AG04450 (cell line): ENCODE results near the gene PDE4D. TPM values are rescaled to one million over a fixed set of nuclear protein-coding genes. Genes with fewer than 3 reads are reported as not detected.

Source experiments
- CTCF ChIA-PET: fragments of 300-600, 350-600 bp; formaldehyde crosslinking; extraction: SDS; loops from one replicate; lab custom pipeline; 2022; ENCODE audit warnings: antibody characterized with exemption, inconsistent platforms; lab: Charles Lee
- POLR2A ChIA-PET: fragments of 350-600 bp; formaldehyde crosslinking; extraction: SDS; loops from one replicate; lab custom pipeline; 2021; ENCODE audit warnings: antibody characterized with exemption, inconsistent platforms; lab: Yijun Ruan, JAX
- DNase-seq: peaks from one replicate; pipeline ENCODE4 v3.0.0-alpha.2; 2011; ENCODE audit warnings: low read depth, low spot score
- H3K27ac ChIP-seq: one replicate; pipeline ENCODE4 v1.5.1; 2012; ENCODE audit warnings: low read depth, low read length, control low read depth
- H3K27me3 ChIP-seq: one replicate; pipeline ENCODE4 v1.6.0; 2012; ENCODE audit warnings: low read length; ENCODE audit not compliant: control insufficient read depth, insufficient read depth
- H3K4me3 ChIP-seq: 2 replicates; pipeline ENCODE4 v1.5.1; 2011; ENCODE audit warnings: mild to moderate bottlenecking, low read depth, low read length, control low read depth
- H3K9me3 ChIP-seq: 2 replicates; pipeline ENCODE4 v1.5.1; 2012; ENCODE audit warnings: low read length; ENCODE audit not compliant: control insufficient read depth, insufficient read depth
- polyA plus RNA-seq: library from polyadenylated mRNA; depleted of rRNA; stranded (reverse); fragments of >200 nt; gene quantifications from 2 replicates; pipeline ENCODE4 v1.2.3, GENCODE V29; 2011
- TF ChIP-seq, protein P1 (sequence below): IDR thresholded peaks from 2 replicates; pipeline ENCODE4 v1.5.1; 2011; ENCODE audit warnings: low read depth, low read length, control low read depth, inconsistent platforms

The PDE4D gene
- polyA plus RNA-seq, 1 experiment: 12.0 TPM

DNA sequence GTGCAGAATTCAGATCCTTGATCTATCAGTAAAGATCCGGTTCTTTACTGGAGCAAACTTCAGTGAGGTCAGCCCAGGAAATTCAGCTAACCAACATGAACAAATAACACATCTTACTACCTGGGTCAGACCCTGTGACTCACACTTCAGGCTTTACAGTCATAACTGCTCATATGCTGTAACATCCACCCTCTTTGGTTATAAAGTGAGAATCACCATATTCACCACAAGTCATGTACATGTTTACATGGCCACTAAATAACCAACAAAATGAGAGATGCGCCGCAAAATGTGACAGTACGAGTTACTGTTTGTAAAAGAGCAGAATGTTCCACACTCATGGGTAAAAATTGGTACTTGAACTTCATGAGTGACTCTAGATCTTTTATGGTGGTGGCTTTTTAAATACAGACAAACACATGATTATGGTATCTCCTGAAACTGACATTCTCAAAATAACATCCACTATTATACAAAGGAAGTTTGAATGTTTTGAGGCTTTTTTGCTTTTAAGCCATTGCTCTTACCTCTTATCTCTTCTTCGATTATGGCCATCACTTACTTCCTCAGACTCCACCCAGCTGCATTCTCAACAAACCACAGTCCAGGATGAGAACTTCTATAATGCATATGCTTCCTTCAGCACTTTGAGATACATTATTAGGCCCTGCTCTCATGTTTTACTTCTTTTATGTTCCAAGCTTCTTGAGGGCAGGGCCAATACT, 794.1 kb downstream of the PDE4D start:
- Histone ChIP-seq H3K9me3 (no peaks in the 10 kb centered on the region), H3K27me3 (no peaks in the 10 kb centered on the region), H3K27ac (no peak overlapping the region), H3K4me3 (no peak overlapping the region)
- TF ChIP-seq, protein P1, sequence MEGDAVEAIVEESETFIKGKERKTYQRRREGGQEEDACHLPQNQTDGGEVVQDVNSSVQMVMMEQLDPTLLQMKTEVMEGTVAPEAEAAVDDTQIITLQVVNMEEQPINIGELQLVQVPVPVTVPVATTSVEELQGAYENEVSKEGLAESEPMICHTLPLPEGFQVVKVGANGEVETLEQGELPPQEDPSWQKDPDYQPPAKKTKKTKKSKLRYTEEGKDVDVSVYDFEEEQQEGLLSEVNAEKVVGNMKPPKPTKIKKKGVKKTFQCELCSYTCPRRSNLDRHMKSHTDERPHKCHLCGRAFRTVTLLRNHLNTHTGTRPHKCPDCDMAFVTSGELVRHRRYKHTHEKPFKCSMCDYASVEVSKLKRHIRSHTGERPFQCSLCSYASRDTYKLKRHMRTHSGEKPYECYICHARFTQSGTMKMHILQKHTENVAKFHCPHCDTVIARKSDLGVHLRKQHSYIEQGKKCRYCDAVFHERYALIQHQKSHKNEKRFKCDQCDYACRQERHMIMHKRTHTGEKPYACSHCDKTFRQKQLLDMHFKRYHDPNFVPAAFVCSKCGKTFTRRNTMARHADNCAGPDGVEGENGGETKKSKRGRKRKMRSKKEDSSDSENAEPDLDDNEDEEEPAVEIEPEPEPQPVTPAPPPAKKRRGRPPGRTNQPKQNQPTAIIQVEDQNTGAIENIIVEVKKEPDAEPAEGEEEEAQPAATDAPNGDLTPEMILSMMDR: no peak
- CTCF ChIA-PET: no interaction called here
- peak; percentile 50 for DNase-seq
- POLR2A ChIA-PET: no interaction called here

DNA sequence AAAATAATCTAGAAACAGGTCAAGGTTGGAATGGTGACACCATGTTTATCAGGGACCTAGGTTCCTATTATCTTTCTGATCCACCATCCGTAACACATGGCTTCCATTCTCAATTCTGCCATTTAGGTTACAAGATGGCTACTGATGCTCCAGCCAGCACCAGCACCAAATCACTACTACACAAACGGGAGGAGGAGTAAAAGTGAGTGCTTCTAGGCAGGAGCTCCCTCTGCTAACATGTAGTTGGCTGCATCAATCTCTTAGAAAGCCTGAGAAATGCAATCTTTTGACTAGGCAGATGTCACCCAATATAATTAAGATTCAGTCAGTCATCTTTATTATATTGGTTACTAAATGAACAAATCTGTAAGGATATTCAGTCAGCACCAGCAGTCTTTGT, 794.8 kb downstream of the PDE4D start:
- ChIA-PET POLR2A (no interaction called here), CTCF (interaction anchor here (1.0 kb wide), 1 partner anchor 64 kb away, joined by 3 read pairs; no protein-coding TSS in a partner anchor)
- DNase-seq: no peak
- Histone ChIP-seq H3K9me3 (no peaks in the 10 kb centered on the region), H3K27me3 (no peaks in the 10 kb centered on the region), H3K4me3 (no peak overlapping the region), H3K27ac (no peak overlapping the region)
- TF ChIP-seq, protein P1: no peak

DNA sequence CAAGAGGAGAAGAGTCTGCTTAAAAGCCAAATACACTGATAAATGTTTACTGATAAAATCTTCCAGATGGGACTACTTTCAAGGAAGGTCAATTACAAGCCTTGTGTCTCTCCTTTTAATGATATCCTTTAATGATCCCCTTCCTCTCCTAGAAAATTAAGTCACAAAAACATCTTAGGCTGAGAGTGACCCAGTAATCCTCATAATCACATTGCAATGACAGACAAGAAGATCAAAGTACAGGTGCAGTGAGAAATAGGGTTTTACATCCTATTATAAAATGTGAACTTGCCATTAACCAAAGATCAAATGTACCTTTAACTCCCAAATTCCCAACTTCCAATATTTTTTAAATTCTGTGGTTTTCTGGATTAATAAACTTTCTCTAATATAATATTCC, 795.8 kb downstream of the PDE4D start:
- no peak for DNase-seq
- TF ChIP-seq, protein P1: no peak
- no peak overlapping the region for H3K4me3 ChIP-seq
- no peaks in the 10 kb centered on the region for H3K9me3 ChIP-seq
- CTCF ChIA-PET: interaction anchor here (1.0 kb wide), 1 partner anchor 63 kb away, joined by 3 read pairs; no protein-coding TSS in a partner anchor
- POLR2A ChIA-PET: no interaction called here
- H3K27me3 ChIP-seq: no peaks in the 10 kb centered on the region
- H3K27ac ChIP-seq: no peak overlapping the region

DNA sequence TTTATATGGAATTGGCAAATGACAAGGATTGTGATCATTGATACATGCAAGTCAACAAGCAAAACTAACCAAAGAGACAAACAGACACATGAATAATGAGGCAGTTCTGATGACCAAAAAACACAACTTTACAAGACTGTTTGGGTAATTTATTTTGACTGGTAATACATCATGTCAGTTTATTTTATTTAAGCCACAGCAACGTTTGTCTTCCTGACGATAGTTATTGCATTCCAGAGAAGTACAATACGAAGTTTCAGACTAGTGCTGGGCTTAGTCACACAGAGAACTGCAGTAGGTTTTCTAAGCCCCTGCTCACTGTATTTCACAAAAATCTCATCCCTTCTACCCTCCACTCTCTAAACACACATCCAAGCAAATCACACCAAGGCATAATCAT, 796.4 kb downstream of the PDE4D start:
- Histone ChIP-seq H3K27me3 (no peaks in the 10 kb centered on the region), H3K9me3 (no peaks in the 10 kb centered on the region), H3K27ac (no peak overlapping the region), H3K4me3 (no peak overlapping the region)
- CTCF ChIA-PET: interaction anchor here (0.6 to 2.6 kb wide), 2 partner anchors 62 to 76 kb away, joined by 3 to 12 read pairs; no protein-coding TSS in a partner anchor
- no peak for DNase-seq
- POLR2A ChIA-PET: no interaction called here
- TF ChIP-seq, protein P1: no peak

DNA sequence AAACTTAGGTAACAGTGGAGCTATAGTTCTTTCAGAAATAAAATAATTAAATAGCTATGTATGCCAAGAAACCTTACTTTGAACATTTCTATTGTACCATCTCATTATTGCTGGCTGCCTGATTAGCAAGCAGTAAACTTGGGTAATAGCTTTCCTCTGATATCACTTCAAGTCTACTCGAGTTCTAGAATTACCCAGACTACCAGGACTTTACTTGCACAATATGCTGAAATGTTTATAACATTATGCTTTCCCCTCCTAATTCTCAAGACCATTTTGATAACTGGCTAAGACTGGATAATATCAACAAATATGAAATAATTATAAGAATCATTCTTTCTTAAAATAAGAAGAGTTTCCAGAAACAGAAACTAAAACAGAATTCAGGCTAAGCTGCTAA, 798.0 kb downstream of the PDE4D start:
- no peak overlapping the region for H3K27ac ChIP-seq
- H3K27me3 ChIP-seq: no peaks in the 10 kb centered on the region
- ChIA-PET POLR2A (interaction anchor here (0.8 to 1.6 kb wide), 2 partner anchors 28 to 32 kb away, joined by 3 to 10 read pairs; no protein-coding TSS in a partner anchor), CTCF (interaction anchor here (0.6 to 2.6 kb wide), 10 partner anchors 9 to 1905 kb away, joined by 3 to 13 read pairs (median 4); no protein-coding TSS in a partner anchor)
- no peaks in the 10 kb centered on the region for H3K9me3 ChIP-seq
- TF ChIP-seq, protein P1: no peak
- peak; percentile 29 for DNase-seq
- H3K4me3 ChIP-seq: no peak overlapping the region
